HepG2 (cell line): ENCODE measurements around the gene C22orf15. TPM values are rescaled to one million over a fixed set of nuclear protein-coding genes. Genes with fewer than 3 reads are reported as not detected.

Source experiments
- ATAC-seq: fragments of 200-7000 bp; cut with Tn5 transposase; 3 replicates; pipeline ENCODE4 v1.9.1; 2020; ENCODE audit warnings: mild to moderate bottlenecking, moderate library complexity
- BruUV-seq: library from RNA; stranded (reverse); fragments of 400-500 nt; replicated peaks from 2 replicates; lab custom pipeline; 2021; lab: Mats Ljungman, UMichigan
- CTCF ChIA-PET: fragments of 300-600 bp; formaldehyde crosslinking; extraction: SDS; loops from one replicate; lab custom pipeline; 2021; ENCODE audit warnings: low total read pairs, inconsistent platforms, low intra/inter-chr PET ratio; lab: Yijun Ruan, JAX
- POLR2A ChIA-PET: fragments of 350-600 bp; sonication (Branson Sonifier 250); formaldehyde crosslinking; loops from one replicate; lab custom pipeline; 2020; ENCODE audit warnings: antibody characterized with exemption, inconsistent platforms; lab: Yijun Ruan, JAX
- DNase-seq: peaks from one replicate; pipeline ENCODE4 v3.0.0-alpha.2; 2015; ENCODE audit warnings: low spot score
- FAIRE-seq: peaks from 3 replicates; lab custom pipeline; 2011; peaks lifted over from hg19 to GRCh38; lab: Jason Lieb, UNC
- H2AFZ ChIP-seq: one replicate; pipeline ENCODE4 v1.6.1; 2011; ENCODE audit warnings: low read length, inconsistent platforms
- H3K27ac ChIP-seq: fragments of 300-600 bp; 3 replicates; pipeline ENCODE4 v1.8.0; 2011; ENCODE audit warnings: mixed run types, mild to moderate bottlenecking, mixed read lengths, low read length, inconsistent platforms; ENCODE audit not compliant: insufficient read depth; ENCODE audit errors: extremely low read length
- H3K27me3 ChIP-seq, 2 experiments: fragments of 200-600 bp in 1 of 2; 2 replicates in 1 of 2; 3 replicates in 1 of 2; pipeline versions ENCODE4 v1.6.0 to v1.8.0; 2011; ENCODE audit warnings: low read length in 2 of 2, mild to moderate bottlenecking in 2 of 2, moderate library complexity in 2 of 2, inconsistent platforms in 1 of 2; ENCODE audit not compliant: insufficient read depth in 2 of 2, control insufficient read depth in 1 of 2
- H3K36me3 ChIP-seq, 2 experiments: fragments of 200-600 bp in 1 of 2; replicated peaks in 1 of 2; 2 replicates in 1 of 2; 3 replicates in 1 of 2; pipeline versions ENCODE4 v1.5.1 to v1.8.0; 2011; ENCODE audit warnings: low read length in 2 of 2, inconsistent platforms in 1 of 2; ENCODE audit not compliant: insufficient read depth in 2 of 2, control insufficient read depth in 1 of 2
- H3K4me1 ChIP-seq: 2 replicates; pipeline ENCODE4 v1.5.1; 2012; ENCODE audit warnings: low read length, inconsistent platforms; ENCODE audit not compliant: insufficient read depth
- H3K4me2 ChIP-seq: 2 replicates; pipeline ENCODE4 v1.6.0; 2011; ENCODE audit warnings: low read depth, low read length, inconsistent platforms
- H3K4me3 ChIP-seq, 3 experiments: fragments of 200-600 bp in 1 of 3; sonication (generic), shearing (Covaris generic) in 1 of 3; replicated peaks in 1 of 3; 2 replicates each; pipeline ENCODE4 v1.5.1; 2011 to 2016; ENCODE audit warnings: low read length in 3 of 3, inconsistent platforms in 2 of 3, low read depth in 2 of 3, mild to moderate bottlenecking in 2 of 3, control low read depth in 1 of 3, mixed read lengths in 1 of 3; ENCODE audit not compliant: insufficient read depth in 1 of 3
- H3K79me2 ChIP-seq: one replicate; pipeline ENCODE4 v1.6.1; 2011; ENCODE audit warnings: low read length, inconsistent platforms; ENCODE audit not compliant: insufficient read depth
- H3K9ac ChIP-seq: 2 replicates; pipeline ENCODE4 v1.6.0; 2011; ENCODE audit warnings: mild to moderate bottlenecking, low read depth, low read length, inconsistent platforms; ENCODE audit not compliant: insufficient read depth
- H3K9me3 ChIP-seq: 2 replicates; pipeline ENCODE4 v1.5.1; 2012; ENCODE audit warnings: mild to moderate bottlenecking, low read length
- H4K20me1 ChIP-seq: 2 replicates; pipeline ENCODE4 v1.6.0; 2011; ENCODE audit warnings: inconsistent platforms, mild to moderate bottlenecking, low read length, moderate library complexity; ENCODE audit not compliant: insufficient read depth
- CEBPG ChIP-seq: IDR thresholded peaks from 2 replicates; pipeline ENCODE4 v1.6.1; 2016
- DMAP1 ChIP-seq: IDR thresholded peaks from 2 replicates; pipeline ENCODE4 v1.6.1; 2016
- E2F2 ChIP-seq: sonication (generic); formaldehyde crosslinking; IDR thresholded peaks from 2 replicates; pipeline ENCODE4 v1.4.0; 2020; ENCODE audit warnings: missing genetic modification reagents, borderline replicate concordance
- ESRRA ChIP-seq: sonication (generic); formaldehyde crosslinking; IDR thresholded peaks from 2 replicates; pipeline ENCODE4 v1.5.1; 2020; ENCODE audit warnings: mild to moderate bottlenecking, low read depth, missing genetic modification reagents
- IRF9 ChIP-seq: sonication (generic); formaldehyde crosslinking; IDR thresholded peaks from 2 replicates; pipeline ENCODE4 v1.8.0; 2022; ENCODE audit warnings: missing genetic modification reagents, mild to moderate bottlenecking, borderline replicate concordance
- ISL2 ChIP-seq: sonication (generic); formaldehyde crosslinking; IDR thresholded peaks from 2 replicates; pipeline ENCODE4 v1.5.0; 2020; ENCODE audit warnings: missing genetic modification reagents
- KAT2B ChIP-seq: fragments of 150-350 bp; IDR thresholded peaks from 2 replicates; pipeline ENCODE4 v1.6.1; 2014; ENCODE audit warnings: low read depth, low read length, borderline replicate concordance
- KDM5A ChIP-seq: fragments of 200-600 bp; sonication (generic); IDR thresholded peaks from 2 replicates; pipeline ENCODE4 v1.7.0; 2018; ENCODE audit warnings: antibody characterized with exemption, mild to moderate bottlenecking, low read length, borderline replicate concordance
- NPAS2 ChIP-seq: sonication (generic); formaldehyde crosslinking; IDR thresholded peaks from 2 replicates; pipeline ENCODE4 v1.8.0; 2022; ENCODE audit warnings: mild to moderate bottlenecking, missing genetic modification reagents, borderline replicate concordance
- POLR2G ChIP-seq: fragments of 200-400 bp; formaldehyde crosslinking; IDR thresholded peaks from 2 replicates; pipeline ENCODE4 v1.6.1; 2018; ENCODE audit warnings: mild to moderate bottlenecking, low read depth, low read length, moderate library complexity
- RBM39 ChIP-seq: fragments of 200-400 bp; formaldehyde crosslinking; IDR thresholded peaks from one replicate; pipeline ENCODE4 v1.6.1; 2018; ENCODE audit warnings: antibody characterized with exemption, mild to moderate bottlenecking, low read depth, low read length; ENCODE audit not compliant: poor library complexity, severe bottlenecking
- THAP7 ChIP-seq: sonication (generic); formaldehyde crosslinking; IDR thresholded peaks from 2 replicates; pipeline ENCODE4 v1.8.1; 2023; ENCODE audit warnings: mild to moderate bottlenecking, missing genetic modification reagents
- ZNF18 ChIP-seq: sonication (generic); formaldehyde crosslinking; IDR thresholded peaks from 2 replicates; pipeline ENCODE4 v1.8.0; 2022; ENCODE audit warnings: mild to moderate bottlenecking, missing genetic modification reagents; ENCODE audit not compliant: insufficient replicate concordance
- ZNF335 ChIP-seq: sonication (generic); formaldehyde crosslinking; IDR thresholded peaks from 2 replicates; pipeline ENCODE4 v1.4.0; 2020; ENCODE audit warnings: missing genetic modification reagents
- ZNF44 ChIP-seq: sonication (generic); formaldehyde crosslinking; IDR thresholded peaks from 2 replicates; pipeline ENCODE4 v1.5.1; 2020; ENCODE audit warnings: mild to moderate bottlenecking, missing genetic modification reagents
- ZNF563 ChIP-seq: sonication (generic); formaldehyde crosslinking; IDR thresholded peaks from 2 replicates; pipeline ENCODE4 v1.8.0; 2022; ENCODE audit warnings: mild to moderate bottlenecking, moderate library complexity, missing genetic modification reagents
- ZSCAN31 ChIP-seq: sonication (generic); formaldehyde crosslinking; IDR thresholded peaks from 2 replicates; pipeline ENCODE4 v1.5.0; 2020; ENCODE audit warnings: low read depth, mild to moderate bottlenecking, missing genetic modification reagents
- WGBS: methylation state at CpG from one replicate; pipeline ENCODE4 v1.1.6; 2017; ENCODE audit warnings: low lambda C conversion rate; 5-methylcytosine and 5-hydroxymethylcytosine counted together
- in situ Hi-C: cut with HindIII; loops from 2 replicates; pipeline ENCODE4 v1.10.0; 2017; ENCODE audit warnings: low pct_unique_long_range_greater_than_20kb; ENCODE audit not compliant: extremely low pct_ligation_motif_present
- intact Hi-C: fragments of 100-400 bp; cut with micrococcal nuclease; formaldehyde crosslinking; loops from one replicate; pipeline ENCODE4 v1.10.0; 2022; ENCODE audit not compliant: unreplicated experiment
- polyA plus RNA-seq, 8 experiments: library from polyadenylated mRNA; depleted of rRNA in 3 of 8; stranded (reverse) in 7 of 8; unstranded in 1 of 8; fragments of >200 nt; fragmentation: Illumina TruSeq in 4 of 8; extraction: Trizol in 4 of 8; gene quantifications; 2 replicates each; pipeline versions ENCODE4 v1.2.1 to v1.2.3, GENCODE V29; 2011 to 2016; ENCODE audit warnings: low read depth in 4 of 8, missing spikeins in 1 of 8, mixed read lengths in 1 of 8; ENCODE audit not compliant: insufficient read depth in 1 of 8
- total RNA-seq, 5 experiments: library from RNA; depleted of rRNA; stranded (reverse); fragments of >200 nt; fragmentation: Illumina TruSeq; extraction: Trizol; gene quantifications; 2 replicates each; pipeline ENCODE4 v1.2.3, GENCODE V29; 2016; ENCODE audit warnings: low read depth in 1 of 5

The C22orf15 gene
- total and polyA plus RNA-seq, 2 of the 13 experiments (the other 11 are each of a cell fraction or from before 2014, with no cell fraction given): not detected

- Histone ChIP-seq H2AFZ (peak within 1 kb of the TSS; percentile 58), H3K4me1 (peaks cover 71% of the 10 kb centered on the region), H3K79me2 (peaks cover 44% of the 10 kb centered on the region), H4K20me1 (peaks cover 23% of the 10 kb centered on the region), H3K27me3 (no peaks in the 10 kb centered on the region), H3K4me2 (peak within 1 kb of the TSS; percentile 99), H3K36me3 (peaks cover 4 to 7% of the 10 kb centered on the region in 2 experiments; a peak in 4 of 5 replicates), H3K9me3 (no peaks in the 10 kb centered on the region), H3K27ac (peak within 1 kb of the TSS; percentile 99), H3K9ac (peak within 1 kb of the TSS; percentile 99), H3K4me3 (peak within 1 kb of the TSS; percentile 84 to 92 (median 90))
- DNase-seq: peak; percentile 70
- no TSS peak for BruUV-seq
- WGBS: 0% methylated on average over 17 of the region's 97 CpGs
- POLR2A ChIA-PET: interaction anchor here (0.6 to 7.1 kb wide), 7 partner anchors 12 to 70 kb away, joined by 3 to 201 read pairs (median 5); partner anchors contain the start of genes CHCHD10, MMP11 and SLC2A11
- ATAC-seq: peak; percentile 43
- intact Hi-C loops (loop anchor here (5.0 kb wide), 1 partner anchor 70 kb away; the partner anchor contains the start of gene SLC2A11), in situ Hi-C loops (no loop called here)
- FAIRE-seq: no peak
- CTCF ChIA-PET: no interaction called here
- TF ChIP-seq CEBPG (CRISPR knock-in tag) (no peak), RBM39 (no peak), THAP7 (CRISPR knock-in tag) (peak; percentile 55; the same call in 1 of the 2 replicates), NPAS2 (no peak), ZNF335 (CRISPR knock-in tag) (peak; percentile 38; the same call in 1 of the 2 replicates), KAT2B (0 out of 2 replicates have a peak, but pooled peaks have one; percentile 5), ZSCAN31 (peak; percentile 81), E2F2 (CRISPR knock-in tag) (peak; percentile 50; the same call in 1 of the 2 replicates), ZNF44 (peak; percentile 14; the same call in 1 of the 2 replicates), IRF9 (CRISPR knock-in tag) (peak; percentile 37; the same call in 1 of the 2 replicates), KDM5A (peak; percentile 91), ESRRA (0 out of 2 replicates have a peak, but pooled peaks have one; percentile 7), ISL2 (peak; percentile 54; the same call in 1 of the 2 replicates), ZNF563 (CRISPR knock-in tag) (peak; percentile 87), DMAP1 (peak; percentile 33; the same call in 1 of the 2 replicates), POLR2G (peak; percentile 81), ZNF18 (CRISPR knock-in tag) (peak; percentile 75)
These were observed 24.2 kb downstream of the C22orf15 start, which contains the start of gene SMARCB1 for GRCh38 chr22:23786752-23787599. SMARCB1 (plus strand) TSS chr22:23786966; CDS start chr22:23787170, 204 bp downstream.
